Measurements from ENCODE around the gene EML5.

- TF ChIP-seq, protein P1, sequence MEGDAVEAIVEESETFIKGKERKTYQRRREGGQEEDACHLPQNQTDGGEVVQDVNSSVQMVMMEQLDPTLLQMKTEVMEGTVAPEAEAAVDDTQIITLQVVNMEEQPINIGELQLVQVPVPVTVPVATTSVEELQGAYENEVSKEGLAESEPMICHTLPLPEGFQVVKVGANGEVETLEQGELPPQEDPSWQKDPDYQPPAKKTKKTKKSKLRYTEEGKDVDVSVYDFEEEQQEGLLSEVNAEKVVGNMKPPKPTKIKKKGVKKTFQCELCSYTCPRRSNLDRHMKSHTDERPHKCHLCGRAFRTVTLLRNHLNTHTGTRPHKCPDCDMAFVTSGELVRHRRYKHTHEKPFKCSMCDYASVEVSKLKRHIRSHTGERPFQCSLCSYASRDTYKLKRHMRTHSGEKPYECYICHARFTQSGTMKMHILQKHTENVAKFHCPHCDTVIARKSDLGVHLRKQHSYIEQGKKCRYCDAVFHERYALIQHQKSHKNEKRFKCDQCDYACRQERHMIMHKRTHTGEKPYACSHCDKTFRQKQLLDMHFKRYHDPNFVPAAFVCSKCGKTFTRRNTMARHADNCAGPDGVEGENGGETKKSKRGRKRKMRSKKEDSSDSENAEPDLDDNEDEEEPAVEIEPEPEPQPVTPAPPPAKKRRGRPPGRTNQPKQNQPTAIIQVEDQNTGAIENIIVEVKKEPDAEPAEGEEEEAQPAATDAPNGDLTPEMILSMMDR (tag by site-specific recombination; IDR thresholded peaks at IDR 0.05), result no peak
- TF ChIP-seq ZXDB (tag by site-specific recombination; IDR thresholded peaks at IDR 0.05) (no peak), ZNF791 (tag by site-specific recombination; IDR thresholded peaks at IDR 0.05) (no peak), HIC1 (tag by site-specific recombination; IDR thresholded peaks at IDR 0.05) (no peak), HOXC10 (CRISPR knock-in tag; IDR thresholded peaks at IDR 0.05) (no peak), ZNF658 (tag by site-specific recombination; IDR thresholded peaks at IDR 0.05) (no peak), KLF8 (tag by site-specific recombination; IDR thresholded peaks at IDR 0.05) (no peak), ZNF548 (tag by site-specific recombination; IDR thresholded peaks at IDR 0.05) (no peak)
- TF ChIP-seq, protein P2, sequence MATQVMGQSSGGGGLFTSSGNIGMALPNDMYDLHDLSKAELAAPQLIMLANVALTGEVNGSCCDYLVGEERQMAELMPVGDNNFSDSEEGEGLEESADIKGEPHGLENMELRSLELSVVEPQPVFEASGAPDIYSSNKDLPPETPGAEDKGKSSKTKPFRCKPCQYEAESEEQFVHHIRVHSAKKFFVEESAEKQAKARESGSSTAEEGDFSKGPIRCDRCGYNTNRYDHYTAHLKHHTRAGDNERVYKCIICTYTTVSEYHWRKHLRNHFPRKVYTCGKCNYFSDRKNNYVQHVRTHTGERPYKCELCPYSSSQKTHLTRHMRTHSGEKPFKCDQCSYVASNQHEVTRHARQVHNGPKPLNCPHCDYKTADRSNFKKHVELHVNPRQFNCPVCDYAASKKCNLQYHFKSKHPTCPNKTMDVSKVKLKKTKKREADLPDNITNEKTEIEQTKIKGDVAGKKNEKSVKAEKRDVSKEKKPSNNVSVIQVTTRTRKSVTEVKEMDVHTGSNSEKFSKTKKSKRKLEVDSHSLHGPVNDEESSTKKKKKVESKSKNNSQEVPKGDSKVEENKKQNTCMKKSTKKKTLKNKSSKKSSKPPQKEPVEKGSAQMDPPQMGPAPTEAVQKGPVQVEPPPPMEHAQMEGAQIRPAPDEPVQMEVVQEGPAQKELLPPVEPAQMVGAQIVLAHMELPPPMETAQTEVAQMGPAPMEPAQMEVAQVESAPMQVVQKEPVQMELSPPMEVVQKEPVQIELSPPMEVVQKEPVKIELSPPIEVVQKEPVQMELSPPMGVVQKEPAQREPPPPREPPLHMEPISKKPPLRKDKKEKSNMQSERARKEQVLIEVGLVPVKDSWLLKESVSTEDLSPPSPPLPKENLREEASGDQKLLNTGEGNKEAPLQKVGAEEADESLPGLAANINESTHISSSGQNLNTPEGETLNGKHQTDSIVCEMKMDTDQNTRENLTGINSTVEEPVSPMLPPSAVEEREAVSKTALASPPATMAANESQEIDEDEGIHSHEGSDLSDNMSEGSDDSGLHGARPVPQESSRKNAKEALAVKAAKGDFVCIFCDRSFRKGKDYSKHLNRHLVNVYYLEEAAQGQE (tag by site-specific recombination; IDR thresholded peaks at IDR 0.05), result no peak
These were observed 25.3 kb upstream of the EML5 start for GRCh38 chr14:88818018-88818417.

Data from HEK293 (cell line).